Measurements from ENCODE around the gene SYT8. TPM values are rescaled to one million over a fixed set of nuclear protein-coding genes. Genes with fewer than 3 reads are reported as not detected.

The SYT8 gene
- total RNA-seq, 2 donors from 2014 or later: not detected

- ATAC-seq: no peak
- H3K27ac Mint-ChIP-seq: no peak overlapping the region
These were observed 20.1 kb upstream of the SYT8 start for GRCh38 chr11:1814691-1815090.

GRCh38 chr11:1815311-1815710 lies 19.5 kb upstream of the SYT8 start:
- peaks cover 0 to 3% of the 10 kb centered on the region in 2 donors for H3K9me3 Mint-ChIP-seq
- ATAC-seq (no peak), DNase-seq (ENCODE audit: low spot score in 2 of 2) (no peak)
- H3K27ac Mint-ChIP-seq: no peak overlapping the region
- no peaks in the 10 kb centered on the region for H3K36me3 Mint-ChIP-seq

More at GRCh38 chr11:1814691-1815090, 20.1 kb upstream of the SYT8 start:
- Mint-ChIP-seq H3K9me3 (no peaks in the 10 kb centered on the region), H3K36me3 (no peaks in the 10 kb centered on the region)
- no peak for DNase-seq (ENCODE audit: low spot score in 2 of 2)

- ATAC-seq: no peak
These were observed 19.0 kb upstream of the SYT8 start for GRCh38 chr11:1815751-1816150.

GRCh38 chr11:1817000-1817399 lies 17.8 kb upstream of the SYT8 start:
- ATAC-seq (no peak), DNase-seq (ENCODE audit: low spot score in 2 of 2) (no peak)
- H3K9me3 Mint-ChIP-seq: peaks cover 3 to 8% of the 10 kb centered on the region in 2 donors
- H3K27ac Mint-ChIP-seq: no peak overlapping the region
- no peaks in the 10 kb centered on the region for H3K36me3 Mint-ChIP-seq

More at GRCh38 chr11:1815751-1816150, 19.0 kb upstream of the SYT8 start:
- no peak for DNase-seq (ENCODE audit: low spot score in 2 of 2)
- Mint-ChIP-seq H3K9me3 (peaks cover 0 to 3% of the 10 kb centered on the region in 2 donors), H3K36me3 (no peaks in the 10 kb centered on the region), H3K27ac (no peak overlapping the region)

GRCh38 chr11:1817511-1817910 lies 17.3 kb upstream of the SYT8 start:
- ATAC-seq (no peak), DNase-seq (ENCODE audit: low spot score in 2 of 2) (no peak)
- no peak overlapping the region for H3K27ac Mint-ChIP-seq
- H3K36me3 Mint-ChIP-seq: no peaks in the 10 kb centered on the region
- peaks cover 3 to 8% of the 10 kb centered on the region in 2 donors for H3K9me3 Mint-ChIP-seq

- DNase-seq (ENCODE audit: low spot score in 2 of 2) (no peak), ATAC-seq (no peak)
- H3K9me3 Mint-ChIP-seq: peaks cover 3 to 8% of the 10 kb centered on the region in 2 donors
- H3K36me3 Mint-ChIP-seq: no peaks in the 10 kb centered on the region
- H3K27ac Mint-ChIP-seq: no peak overlapping the region
These were observed 15.7 kb upstream of the SYT8 start for GRCh38 chr11:1819074-1819473.

- H3K27ac Mint-ChIP-seq: no peak overlapping the region
- no peak for DNase-seq (ENCODE audit: low spot score in 2 of 2)
- H3K36me3 Mint-ChIP-seq: no peaks in the 10 kb centered on the region
- H3K9me3 Mint-ChIP-seq: peaks cover 3 to 8% of the 10 kb centered on the region in 2 donors
- ATAC-seq: no peak
These were observed 14.1 kb upstream of the SYT8 start for GRCh38 chr11:1820463-1821325.

GRCh38 chr11:1821562-1821961 lies 13.2 kb upstream of the SYT8 start:
- H3K9me3 Mint-ChIP-seq: peaks cover 3 to 8% of the 10 kb centered on the region in 2 donors
- no peak for DNase-seq (ENCODE audit: low spot score in 2 of 2)
- ATAC-seq: no peak
- H3K27ac Mint-ChIP-seq: no peak overlapping the region
- H3K36me3 Mint-ChIP-seq: no peaks in the 10 kb centered on the region

- ATAC-seq (no peak), DNase-seq (ENCODE audit: low spot score in 2 of 2) (no peak)
- Mint-ChIP-seq H3K27ac (no peak overlapping the region), H3K36me3 (no peaks in the 10 kb centered on the region), H3K9me3 (peaks cover 3 to 8% of the 10 kb centered on the region in 2 donors)
These were observed 12.0 kb upstream of the SYT8 start for GRCh38 chr11:1822648-1823375.

GRCh38 chr11:1823376-1824220 lies 11.2 kb upstream of the SYT8 start:
- no peak overlapping the region for H3K27ac Mint-ChIP-seq
- no peaks in the 10 kb centered on the region for H3K36me3 Mint-ChIP-seq
- DNase-seq (ENCODE audit: low spot score in 2 of 2): no peak
- ATAC-seq: no peak
- H3K9me3 Mint-ChIP-seq: peaks cover 3 to 8% of the 10 kb centered on the region in 2 donors

- H3K36me3 Mint-ChIP-seq: no peaks in the 10 kb centered on the region
- no peak overlapping the region for H3K27ac Mint-ChIP-seq
- no peak for ATAC-seq
- H3K9me3 Mint-ChIP-seq: peaks cover 3 to 8% of the 10 kb centered on the region in 2 donors
- no peak for DNase-seq (ENCODE audit: low spot score in 2 of 2)
These were observed 10.4 kb upstream of the SYT8 start for GRCh38 chr11:1824221-1825038.

GRCh38 chr11:1825039-1825740 lies 9.6 kb upstream of the SYT8 start:
- no peak for DNase-seq (ENCODE audit: low spot score in 2 of 2)

GRCh38 chr11:1825785-1826451 lies 8.9 kb upstream of the SYT8 start:
- Mint-ChIP-seq H3K36me3 (no peaks in the 10 kb centered on the region), H3K27ac (no peak overlapping the region), H3K9me3 (peaks cover 0 to 8% of the 10 kb centered on the region in 2 donors)
- DNase-seq (ENCODE audit: low spot score in 2 of 2) (no peak), ATAC-seq (no peak)

More at GRCh38 chr11:1825039-1825740, 9.6 kb upstream of the SYT8 start:
- peaks cover under 1 to 8% of the 10 kb centered on the region in 2 donors for H3K9me3 Mint-ChIP-seq
- ATAC-seq: peak in 1 of 2 donors; percentile 38
- no peaks in the 10 kb centered on the region for H3K36me3 Mint-ChIP-seq
- no peak overlapping the region for H3K27ac Mint-ChIP-seq

- H3K27ac Mint-ChIP-seq: no peak overlapping the region
- DNase-seq (ENCODE audit: low spot score in 2 of 2) (no peak), ATAC-seq (no peak)
- H3K9me3 Mint-ChIP-seq: peaks cover 0 to 1% of the 10 kb centered on the region in 2 donors
- no peaks in the 10 kb centered on the region for H3K36me3 Mint-ChIP-seq
These were observed 8.2 kb upstream of the SYT8 start for GRCh38 chr11:1826552-1827094.
